GM03348 (cell line): ENCODE measurements around the gene EPHA1.

Experiments
- DNase-seq: peaks from one replicate; pipeline ENCODE4 v3.0.0; 2012; ENCODE audit warnings: low spot score

Gene EPHA1

GRCh38 chr7:143372070-143372469 is 36.6 kb downstream of the EPHA1 start:
- DNase-seq, result no peak

- DNase-seq, result no peak
These were observed 38.7 kb downstream of the EPHA1 start for GRCh38 chr7:143369678-143370651.

DNA sequence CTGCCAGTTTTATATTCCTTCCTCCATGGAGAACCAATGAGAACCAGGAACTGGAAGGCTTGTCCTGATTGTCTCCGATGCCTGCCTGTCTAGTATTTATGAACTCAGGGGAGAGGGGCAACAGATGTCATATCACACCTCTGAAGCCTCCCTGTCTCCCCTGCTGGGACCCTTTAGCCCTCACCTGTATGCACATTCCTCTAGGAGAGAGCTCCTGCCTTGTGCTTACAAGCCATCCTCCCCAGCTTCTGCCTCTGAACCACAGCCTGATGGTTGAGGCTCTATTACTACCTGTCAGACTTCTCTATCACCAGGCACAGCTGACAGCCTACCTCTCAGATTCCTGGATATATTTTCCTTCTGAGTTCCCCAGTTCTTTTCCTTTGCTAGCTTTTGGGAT is 40.3 kb downstream of the EPHA1 start:
- DNase-seq, result no peak

GRCh38 chr7:143367972-143368371 is 40.7 kb downstream of the EPHA1 start:
- DNase-seq, result peak; percentile 12

DNA sequence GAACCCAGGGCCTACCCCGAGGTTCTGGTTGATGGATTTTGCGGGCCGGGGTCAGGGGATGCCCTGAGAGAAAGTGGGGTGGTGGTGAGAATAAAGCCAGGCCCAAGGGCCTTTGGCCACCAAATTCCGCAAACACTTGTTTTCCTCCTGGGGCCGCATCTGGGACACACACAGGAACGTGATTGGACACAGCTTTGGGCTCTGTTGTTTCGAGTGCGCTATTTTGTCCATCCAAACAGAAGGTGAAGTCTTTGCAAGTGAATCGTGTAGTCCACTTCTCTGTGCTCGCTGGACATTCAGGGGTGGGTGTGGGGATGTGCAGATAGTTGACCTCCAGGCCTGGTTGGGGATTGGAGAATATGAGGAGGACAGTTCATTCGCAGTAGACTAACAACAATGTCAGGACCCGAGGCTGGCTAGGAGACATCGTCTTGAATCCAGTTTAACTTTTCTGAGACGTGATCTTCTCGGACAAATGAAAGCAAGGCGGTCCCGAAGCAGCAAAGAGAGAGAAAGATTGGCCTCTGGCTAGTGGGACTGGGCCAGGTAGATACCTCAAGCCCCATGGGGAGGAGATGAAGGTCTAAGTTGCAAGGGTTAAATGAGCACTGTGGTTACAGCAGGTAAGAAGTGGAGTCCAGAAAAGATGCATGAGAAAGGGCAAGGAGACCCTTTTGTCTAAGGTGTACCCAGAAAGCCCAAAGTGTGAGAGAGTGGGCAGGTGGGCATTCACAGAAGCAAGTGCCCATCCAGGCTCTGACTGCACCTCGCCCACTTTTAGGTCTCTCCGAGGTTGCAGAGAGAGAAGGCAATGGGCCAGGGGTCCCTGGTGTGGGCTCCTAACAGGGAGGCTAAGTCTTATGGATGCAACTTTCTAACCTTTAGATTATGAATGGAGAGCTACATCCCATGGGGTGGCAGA is 45.4 kb downstream of the EPHA1 start:
- DNase-seq, result no peak

GRCh38 chr7:143362131-143363015 is 46.3 kb downstream of the EPHA1 start, which contains the start of gene FAM131B:
Gene FAM131B, minus strand, starts transcription at chr7:143362713. Its CDS starts 110 bp downstream, at chr7:143362603.
- DNase-seq, result peak; percentile 76

DNA sequence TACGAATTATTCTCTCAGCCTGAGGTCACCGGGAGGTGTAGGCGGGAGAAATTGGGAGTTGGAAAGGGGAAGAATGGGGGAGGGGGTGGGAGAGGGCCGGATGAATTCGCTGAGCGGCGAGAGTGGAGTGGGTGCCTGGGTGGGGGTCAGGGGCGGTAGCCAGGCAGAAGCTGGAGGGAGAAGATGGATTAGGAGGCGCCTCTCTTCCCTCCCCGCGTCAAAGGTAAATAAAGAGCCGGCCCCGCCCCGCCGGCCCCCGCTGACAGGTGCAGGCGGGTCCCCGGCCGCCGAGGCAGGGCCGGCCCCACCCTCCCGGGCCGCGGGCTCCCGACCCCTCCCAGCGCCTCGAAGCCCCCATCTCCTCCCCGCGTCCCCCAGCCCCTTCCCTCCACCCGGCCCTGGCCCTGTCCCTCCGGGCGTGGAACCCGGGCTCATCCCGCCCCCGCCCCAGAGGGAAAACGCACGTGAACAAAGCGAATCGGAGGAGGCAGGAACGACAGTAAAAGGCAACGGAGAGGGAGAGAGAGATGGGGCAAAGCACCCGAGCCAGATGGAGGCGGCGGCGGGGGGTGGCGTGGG is 47.0 kb downstream of the EPHA1 start:
- peak; percentile 40 for DNase-seq

GRCh38 chr7:143360788-143361551 is 47.7 kb downstream of the EPHA1 start:
- DNase-seq, result no peak

- no peak for DNase-seq
These were observed 48.8 kb downstream of the EPHA1 start for GRCh38 chr7:143359771-143360353.

DNA sequence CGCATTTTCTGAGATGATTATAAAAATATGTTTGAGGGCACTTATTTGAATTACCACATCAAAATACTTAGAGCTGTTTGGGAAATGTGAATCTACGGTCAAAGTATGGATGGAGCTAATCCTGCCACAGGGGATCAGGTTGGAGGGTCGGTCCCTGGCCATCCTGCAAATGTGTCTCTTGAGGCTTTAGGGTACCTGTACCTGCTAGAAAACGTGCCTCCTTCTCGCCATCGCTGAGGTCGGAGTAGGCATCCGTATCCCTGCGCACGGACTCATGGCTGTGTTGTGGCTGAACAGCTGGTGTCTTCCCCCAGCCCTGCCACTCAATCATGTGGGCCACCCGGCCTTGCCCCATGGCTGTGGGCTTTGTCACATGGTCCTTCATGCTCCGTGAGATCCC is 50.0 kb downstream of the EPHA1 start:
- DNase-seq, result no peak

- no peak for DNase-seq
These were observed 52.1 kb downstream of the EPHA1 start for GRCh38 chr7:143356414-143357050.

DNA sequence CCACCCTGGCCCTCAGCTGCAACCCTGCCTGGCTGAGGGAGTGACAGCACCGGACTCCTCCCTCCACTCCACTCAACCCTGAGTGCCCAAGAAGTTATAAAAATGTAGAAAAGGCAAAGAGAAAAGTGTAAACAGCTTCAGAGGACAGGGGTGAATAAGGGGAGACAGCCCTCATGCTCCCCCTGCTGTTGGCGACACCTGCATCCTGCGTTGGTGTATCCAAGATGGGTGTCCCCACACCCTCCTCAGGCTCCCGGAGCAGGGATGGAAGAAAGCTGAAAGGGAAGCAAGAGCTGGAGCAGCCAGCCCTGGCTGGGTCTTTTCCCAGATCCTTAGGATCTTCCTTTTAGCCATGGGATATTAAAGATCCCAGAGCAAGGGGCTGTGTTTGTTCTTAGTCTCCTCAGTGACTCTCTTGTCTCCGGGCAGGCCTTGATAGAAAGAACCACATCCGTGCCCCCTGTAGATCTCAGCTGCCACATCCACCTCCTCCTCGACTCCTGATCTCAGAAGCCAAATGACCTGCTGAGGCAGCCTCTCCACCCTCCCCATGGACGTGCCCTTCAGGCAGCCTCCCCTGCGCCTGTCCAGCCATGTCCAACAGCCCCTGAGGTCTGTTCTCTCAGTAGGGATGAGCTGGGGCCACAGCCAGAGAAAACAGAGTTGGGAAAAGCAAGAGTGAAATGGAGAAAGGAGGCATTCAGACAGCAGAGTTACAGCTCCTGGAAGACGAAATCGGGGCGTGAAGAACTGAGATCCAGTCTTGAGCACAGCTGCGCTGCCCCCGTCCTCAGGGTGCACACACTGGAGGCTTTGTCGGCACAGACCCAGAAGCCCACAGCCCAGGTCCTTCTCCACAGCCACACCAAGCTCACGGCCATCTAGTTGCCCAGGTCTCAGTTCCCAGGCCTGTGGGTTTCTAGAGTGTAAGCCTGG is 52.9 kb downstream of the EPHA1 start:
- no peak for DNase-seq

- no peak for DNase-seq
These were observed 53.7 kb downstream of the EPHA1 start for GRCh38 chr7:143354965-143355364.

DNA sequence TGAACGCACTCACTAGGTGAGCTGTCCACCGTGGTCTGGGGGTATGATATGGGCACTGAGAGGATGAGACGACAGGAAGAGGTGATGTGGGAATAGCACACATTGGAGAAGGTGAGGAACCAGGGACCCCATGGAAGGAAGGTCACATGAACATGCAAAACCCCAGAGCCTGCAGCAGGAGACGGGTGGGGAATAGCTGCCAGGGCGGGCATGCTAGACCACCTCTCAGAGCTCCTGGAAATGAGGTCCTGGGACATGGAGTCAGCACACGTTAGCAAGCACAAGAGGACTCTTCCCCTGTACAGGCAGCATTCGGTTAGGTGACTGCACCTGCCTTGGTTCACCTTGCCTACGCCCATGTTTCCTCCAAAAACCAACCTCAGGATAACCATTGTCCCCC is 54.3 kb downstream of the EPHA1 start:
- DNase-seq, result no peak

DNA sequence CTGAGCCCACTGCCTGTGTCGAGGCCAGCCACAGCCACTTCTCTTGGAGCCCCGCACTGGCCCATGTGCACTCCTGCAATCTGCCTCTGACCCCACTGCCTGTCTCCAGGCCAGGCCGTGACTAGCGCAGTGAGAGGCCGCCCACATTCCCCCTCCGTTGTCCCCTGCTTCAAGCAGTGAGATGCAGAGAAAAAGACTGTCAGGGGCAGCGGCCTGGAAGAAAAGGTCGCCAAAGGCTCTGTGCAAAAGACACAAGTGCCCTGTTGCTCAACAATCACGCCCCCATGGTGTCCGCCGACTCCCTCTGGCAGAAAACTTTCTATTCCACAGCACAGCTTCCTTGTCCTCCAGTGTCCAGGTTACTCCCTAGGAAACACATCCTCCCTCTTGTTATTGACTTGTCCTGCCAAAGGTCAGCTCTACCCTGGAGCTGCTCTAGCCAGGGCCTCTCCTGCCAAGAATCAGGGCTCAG is 56.1 kb downstream of the EPHA1 start:
- DNase-seq, result no peak

DNA sequence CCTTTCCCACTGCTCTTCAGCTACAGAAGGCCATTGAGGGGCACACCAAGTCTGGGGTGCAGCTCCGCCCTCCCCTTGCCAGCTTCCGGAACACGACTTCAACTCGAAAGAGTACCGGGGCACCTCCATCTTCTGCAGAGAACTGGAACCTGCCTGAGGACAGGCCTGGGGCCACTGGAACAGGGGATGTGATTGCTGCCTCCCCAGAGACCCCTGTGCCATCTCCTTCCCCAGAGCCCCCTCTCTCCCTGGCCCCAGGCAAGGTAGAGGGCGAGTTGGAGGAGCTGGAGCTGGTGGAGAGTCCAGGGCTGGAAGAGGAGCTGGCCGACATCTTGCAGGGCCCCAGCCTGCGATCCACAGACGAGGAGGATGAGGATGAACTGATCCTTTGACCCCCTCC is 57.1 kb downstream of the EPHA1 start:
- no peak for DNase-seq

DNA sequence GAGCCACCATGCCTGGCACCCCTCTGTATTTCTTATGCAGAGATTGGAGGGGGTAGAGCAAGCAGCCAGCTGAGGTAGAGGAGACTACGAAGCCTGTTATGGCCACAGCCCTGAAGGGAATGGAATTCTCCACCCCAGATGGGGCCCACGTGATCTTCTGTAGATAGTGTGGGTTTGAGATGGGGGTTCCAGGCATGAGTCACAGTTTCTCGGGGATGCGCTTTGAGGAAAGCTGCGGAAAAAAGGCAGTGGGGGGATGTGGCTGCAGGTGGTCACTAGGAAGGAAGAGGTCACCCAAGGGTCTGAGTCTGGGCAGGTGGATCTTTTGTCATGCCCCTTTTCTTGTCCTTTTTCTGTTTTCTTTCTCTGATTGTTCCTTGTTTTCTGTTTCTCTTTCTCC is 57.6 kb downstream of the EPHA1 start:
- DNase-seq, result peak; percentile 29

GRCh38 chr7:143347950-143348349 is 60.7 kb downstream of the EPHA1 start:
- DNase-seq, result no peak
